Mucosa of descending colon (tissue), 3 donors: ENCODE data around the gene CASZ1. TPM values are rescaled to one million over a fixed set of nuclear protein-coding genes. Genes with fewer than 3 reads are reported as not detected.
A peak's percentile ranks its signal among the peaks of the same experiment; 100 is the strongest.

Experiments
- ATAC-seq: fragments of 200-7000 bp; cut with Tn5 transposase; one replicate; pipeline ENCODE4 v1.9.1; 2020; ENCODE audit warnings: mild to moderate bottlenecking, moderate library complexity
- DNase-seq, 3 donors: peaks; one replicate each; pipeline ENCODE4 v3.0.0-alpha.2; 2020
- H3K36me3 ChIP-seq: fragments of 200-600 bp; one replicate; pipeline ENCODE4 v1.8.0; 2021; ENCODE audit warnings: low read depth, mild to moderate bottlenecking
- H3K4me1 ChIP-seq: fragments of 200-600 bp; one replicate; pipeline ENCODE4 v1.8.0; 2021; ENCODE audit warnings: low read depth, mild to moderate bottlenecking
- H3K4me3 ChIP-seq: fragments of 200-600 bp; one replicate; pipeline ENCODE4 v1.8.0; 2021; ENCODE audit warnings: mild to moderate bottlenecking
- H3K9me3 ChIP-seq: fragments of 200-600 bp; one replicate; pipeline ENCODE4 v1.8.0; 2021; ENCODE audit warnings: mild to moderate bottlenecking
- intact Hi-C, 2 donors: fragments of 100-400 bp; cut with DNase I in 1 of 2; cut with micrococcal nuclease in 1 of 2; formaldehyde crosslinking; loops; one replicate each; pipeline versions ENCODE4 v1.11.0 to v1.11.1; 2022; cut with DNase I, micrococcal nuclease
- total RNA-seq, 3 donors: library from RNA; stranded (reverse); fragmentation: NEBNext Ultra II Directional in 2 of 3; extraction: Animal tissue kit (Norgen Biotek cat#: 25700) in 2 of 3; gene quantifications; one replicate each; pipeline versions ENCODE4 v1.2.1 to v1.2.4, GENCODE V29; 2021 to 2023
- TF ChIP-seq, protein P1 (sequence below): fragments of 200-600 bp; IDR thresholded peaks from one replicate; pipeline ENCODE4 v1.8.0; 2022; ENCODE audit warnings: antibody characterized with exemption, mild to moderate bottlenecking
- donor health status: DM: no; HTN: no; CAD: no; lungs with moderate emphysema.
- donor health status: DM: no; HTN: no; CAD: no.
- donor health status: DM: no; HTN: yes; CAD: no.

CASZ1 gene
- total RNA-seq, 3 donors from 2014 or later = 66.5 to 110 (median 84.5) TPM

GRCh38 chr1:10819198-10819901, 22.9 kb upstream of the CASZ1 start:
- no peak for DNase-seq
- ATAC-seq = no peak
- Histone ChIP-seq H3K4me1 (peaks cover 27% of the 10 kb centered on the region), H3K4me3 (no peak overlapping the region), H3K9me3 (no peaks in the 10 kb centered on the region), H3K36me3 (no peaks in the 10 kb centered on the region)
- TF ChIP-seq, protein P1, sequence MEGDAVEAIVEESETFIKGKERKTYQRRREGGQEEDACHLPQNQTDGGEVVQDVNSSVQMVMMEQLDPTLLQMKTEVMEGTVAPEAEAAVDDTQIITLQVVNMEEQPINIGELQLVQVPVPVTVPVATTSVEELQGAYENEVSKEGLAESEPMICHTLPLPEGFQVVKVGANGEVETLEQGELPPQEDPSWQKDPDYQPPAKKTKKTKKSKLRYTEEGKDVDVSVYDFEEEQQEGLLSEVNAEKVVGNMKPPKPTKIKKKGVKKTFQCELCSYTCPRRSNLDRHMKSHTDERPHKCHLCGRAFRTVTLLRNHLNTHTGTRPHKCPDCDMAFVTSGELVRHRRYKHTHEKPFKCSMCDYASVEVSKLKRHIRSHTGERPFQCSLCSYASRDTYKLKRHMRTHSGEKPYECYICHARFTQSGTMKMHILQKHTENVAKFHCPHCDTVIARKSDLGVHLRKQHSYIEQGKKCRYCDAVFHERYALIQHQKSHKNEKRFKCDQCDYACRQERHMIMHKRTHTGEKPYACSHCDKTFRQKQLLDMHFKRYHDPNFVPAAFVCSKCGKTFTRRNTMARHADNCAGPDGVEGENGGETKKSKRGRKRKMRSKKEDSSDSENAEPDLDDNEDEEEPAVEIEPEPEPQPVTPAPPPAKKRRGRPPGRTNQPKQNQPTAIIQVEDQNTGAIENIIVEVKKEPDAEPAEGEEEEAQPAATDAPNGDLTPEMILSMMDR = no peak
- intact Hi-C loops = no loop called here

- intact Hi-C loops = no loop called here
- DNase-seq (peak; percentile 72 to 91 (median 86)), ATAC-seq (peak; percentile 91)
- no peaks in the 10 kb centered on the region for H3K9me3 ChIP-seq
- no peak overlapping the region for H3K4me3 ChIP-seq
- H3K4me1 ChIP-seq = peaks cover 27% of the 10 kb centered on the region
- TF ChIP-seq, protein P1 = no peak
- no peaks in the 10 kb centered on the region for H3K36me3 ChIP-seq
Observed at GRCh38 chr1:10818262-10819197, 22.1 kb upstream of the CASZ1 start.

DNA sequence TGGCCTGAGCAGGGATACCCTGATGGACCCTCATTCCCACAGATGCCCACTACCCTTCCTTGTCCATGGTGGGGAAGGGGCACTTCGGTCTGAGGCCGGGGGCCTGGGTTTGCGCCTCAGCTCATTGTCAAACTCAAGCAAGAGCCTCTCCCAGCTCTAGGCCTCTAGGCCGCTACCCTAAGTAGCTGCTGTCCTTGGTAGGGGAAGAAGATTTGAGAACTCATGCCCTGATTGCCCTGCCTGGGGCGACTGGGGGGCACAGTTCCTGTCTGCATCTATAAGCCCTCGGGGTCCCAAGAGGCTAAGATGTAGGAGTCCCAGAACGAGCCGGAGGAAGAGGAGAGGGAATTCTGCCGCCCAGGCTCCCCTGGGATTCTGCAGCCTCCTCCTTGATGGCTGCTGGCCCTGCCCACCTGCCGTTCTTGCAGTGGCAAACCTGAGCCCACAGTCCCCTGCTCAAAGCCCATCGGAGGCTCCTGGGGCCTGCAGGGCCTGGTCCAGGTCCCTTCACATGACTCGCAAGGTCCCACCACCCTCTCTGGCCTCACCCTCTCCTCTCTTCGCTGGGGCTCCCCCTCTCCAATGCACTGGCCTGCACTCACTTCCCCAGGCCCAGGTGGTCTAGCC, 20.4 kb upstream of the CASZ1 start:
- intact Hi-C loops = no loop called here
- ATAC-seq = no peak
- no peak overlapping the region for H3K4me3 ChIP-seq

GRCh38 chr1:10816233-10816632, 19.8 kb upstream of the CASZ1 start:
- DNase-seq (no peak), ATAC-seq (no peak)
- TF ChIP-seq, protein P1 = no peak
- intact Hi-C loops = no loop called here
- Histone ChIP-seq H3K9me3 (no peaks in the 10 kb centered on the region), H3K4me3 (no peak overlapping the region), H3K4me1 (peaks cover 27% of the 10 kb centered on the region), H3K36me3 (no peaks in the 10 kb centered on the region)

More for the DNA sequence above, 20.4 kb upstream of the CASZ1 start:
- peaks cover 27% of the 10 kb centered on the region for H3K4me1 ChIP-seq
- H3K9me3 ChIP-seq = no peaks in the 10 kb centered on the region
- DNase-seq = no peak
- no peaks in the 10 kb centered on the region for H3K36me3 ChIP-seq
- TF ChIP-seq, protein P1 = no peak

GRCh38 chr1:10815858-10816195, 19.4 kb upstream of the CASZ1 start:
- TF ChIP-seq, protein P1 = no peak
- Histone ChIP-seq H3K36me3 (no peaks in the 10 kb centered on the region), H3K4me1 (peaks cover 27% of the 10 kb centered on the region), H3K9me3 (no peaks in the 10 kb centered on the region), H3K4me3 (no peak overlapping the region)
- DNase-seq (peak; percentile 68 to 82 (median 75)), ATAC-seq (peak; percentile 60)
- intact Hi-C loops = no loop called here
